Measurements from ENCODE around the gene IGSF21.

Gene IGSF21

GRCh38 chr1:18261891-18262290 lies 154.3 kb downstream of the IGSF21 start:
- no peaks in the 10 kb centered on the region for H3K4me1 ChIP-seq (ENCODE audit: control insufficient read depth, low read depth, low read length)
- no peak overlapping the region for H3K9ac ChIP-seq (ENCODE audit: low read length)
- H4K5ac ChIP-seq (ENCODE audit: low read length) = no peak overlapping the region
- DNase-seq = no peak
- no peak overlapping the region for H3K4me3 ChIP-seq (ENCODE audit: low read length)
- H3K79me1 ChIP-seq (ENCODE audit: low read length) = no peaks in the 10 kb centered on the region
- no peak overlapping the region for H3K56ac ChIP-seq (ENCODE audit: low read length)
- no CpG with 5 or more reads among the region's 4 CpGs for WGBS (ENCODE audit: extremely low coverage, insufficient coverage, low lambda C conversion rate)
- no peak overlapping the region for H3K27ac ChIP-seq (ENCODE audit: low read depth, low read length)
- H2AK5ac ChIP-seq (ENCODE audit: low read length) = no peak overlapping the region
- H2BK120ac ChIP-seq (ENCODE audit: low read depth, low read length) = no peak overlapping the region
- no peak overlapping the region for H3K4ac ChIP-seq (ENCODE audit: low read depth, low read length)
- no peak overlapping the region for H2BK5ac ChIP-seq (ENCODE audit: low read length)
- no peaks in the 10 kb centered on the region for H3K36me3 ChIP-seq (ENCODE audit: control insufficient read depth, insufficient read depth, low read length)
- no peak overlapping the region for H2BK15ac ChIP-seq (replicated peaks; ENCODE audit: low read depth)
- no peak overlapping the region for H4K8ac ChIP-seq (ENCODE audit: low read depth, low read length)
- no peak overlapping the region for H3K23ac ChIP-seq (ENCODE audit: low read length)
- H3K18ac ChIP-seq (ENCODE audit: low read length) = no peak overlapping the region
- H3K27me3 ChIP-seq (ENCODE audit: insufficient read depth, low read length, poor library complexity) = no peaks in the 10 kb centered on the region
- H3K79me2 ChIP-seq (ENCODE audit: control insufficient read depth, insufficient read depth, low read length) = no peaks in the 10 kb centered on the region
- no peak overlapping the region for H3K4me2 ChIP-seq (ENCODE audit: low read length)

DNA sequence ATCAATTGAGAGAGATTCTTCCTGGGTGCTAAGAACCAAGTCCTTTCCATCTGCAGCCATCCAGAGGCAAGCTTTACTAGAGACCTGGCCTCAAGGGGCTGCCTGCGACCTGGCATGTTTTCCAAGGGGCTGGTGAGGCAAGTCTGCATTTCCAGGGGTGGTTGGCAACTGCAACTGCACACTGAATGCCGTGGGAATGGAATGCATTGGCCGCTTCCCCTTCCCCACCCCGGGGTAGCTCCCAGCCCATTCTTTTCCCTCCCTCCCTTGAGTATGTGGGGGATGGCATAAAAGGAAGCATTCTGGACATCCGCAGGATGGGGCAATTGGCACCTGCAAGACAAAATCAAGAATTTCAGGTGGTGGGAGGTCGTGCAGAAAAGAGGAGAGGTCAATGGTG lies 155.1 kb downstream of the IGSF21 start:
- WGBS (ENCODE audit: extremely low coverage, insufficient coverage, low lambda C conversion rate) = no CpG with 5 or more reads among the region's 6 CpGs
- Histone ChIP-seq H3K4me1 (ENCODE audit: control insufficient read depth, low read depth, low read length) (no peaks in the 10 kb centered on the region), H4K5ac (ENCODE audit: low read length) (no peak overlapping the region), H3K79me1 (ENCODE audit: low read length) (no peaks in the 10 kb centered on the region), H3K23ac (ENCODE audit: low read length) (no peak overlapping the region), H3K27me3 (ENCODE audit: insufficient read depth, low read length, poor library complexity) (no peaks in the 10 kb centered on the region), H3K27ac (ENCODE audit: low read depth, low read length) (no peak overlapping the region), H3K18ac (ENCODE audit: low read length) (no peak overlapping the region), H2AK5ac (ENCODE audit: low read length) (no peak overlapping the region), H3K79me2 (ENCODE audit: control insufficient read depth, insufficient read depth, low read length) (no peaks in the 10 kb centered on the region), H3K9ac (ENCODE audit: low read length) (no peak overlapping the region), H2BK120ac (ENCODE audit: low read depth, low read length) (no peak overlapping the region), H3K4me2 (ENCODE audit: low read length) (no peak overlapping the region), H2BK15ac (replicated peaks; ENCODE audit: low read depth) (no peak overlapping the region), H2BK5ac (ENCODE audit: low read length) (no peak overlapping the region), H4K8ac (ENCODE audit: low read depth, low read length) (no peak overlapping the region), H3K36me3 (ENCODE audit: control insufficient read depth, insufficient read depth, low read length) (no peaks in the 10 kb centered on the region), H3K4ac (ENCODE audit: low read depth, low read length) (no peak overlapping the region), H3K56ac (ENCODE audit: low read length) (no peak overlapping the region), H3K4me3 (ENCODE audit: low read length) (no peak overlapping the region)
- DNase-seq = no peak

DNA sequence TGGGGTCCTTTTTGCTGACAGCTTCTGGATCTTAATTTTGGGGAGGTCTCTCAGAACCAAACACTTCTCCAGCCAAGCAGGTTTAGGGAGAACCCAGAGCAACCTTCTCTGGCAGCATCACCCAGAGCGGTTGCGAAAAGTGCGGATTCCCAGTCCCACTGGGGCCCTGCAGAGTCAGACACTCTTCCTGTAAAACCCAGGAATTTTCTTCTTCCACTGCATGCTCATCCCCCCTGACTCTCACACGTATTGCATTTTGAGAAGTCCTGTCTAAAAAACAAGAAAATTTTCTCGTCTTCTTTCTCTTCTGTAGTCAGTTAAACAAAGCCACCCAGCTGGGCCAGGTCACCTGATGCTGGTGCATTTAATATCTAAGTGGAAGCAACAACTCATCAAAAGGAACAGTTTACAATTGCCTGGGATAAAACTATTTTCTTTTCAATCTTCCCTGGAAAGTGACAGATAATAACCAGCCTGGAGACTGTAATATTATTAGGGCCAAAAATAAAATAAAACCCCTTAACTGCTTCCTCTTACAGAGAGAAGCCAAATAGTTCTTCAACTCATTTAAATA lies 156.0 kb downstream of the IGSF21 start:
- Histone ChIP-seq H3K4me1 (ENCODE audit: control insufficient read depth, low read depth, low read length) (no peaks in the 10 kb centered on the region), H3K9ac (ENCODE audit: low read length) (no peak overlapping the region), H4K8ac (ENCODE audit: low read depth, low read length) (no peak overlapping the region), H4K5ac (ENCODE audit: low read length) (no peak overlapping the region), H3K79me1 (ENCODE audit: low read length) (no peaks in the 10 kb centered on the region), H2AK5ac (ENCODE audit: low read length) (no peak overlapping the region), H2BK5ac (ENCODE audit: low read length) (no peak overlapping the region), H3K27ac (ENCODE audit: low read depth, low read length) (no peak overlapping the region), H3K56ac (ENCODE audit: low read length) (no peak overlapping the region), H3K27me3 (ENCODE audit: insufficient read depth, low read length, poor library complexity) (no peaks in the 10 kb centered on the region), H3K79me2 (ENCODE audit: control insufficient read depth, insufficient read depth, low read length) (no peaks in the 10 kb centered on the region), H3K23ac (ENCODE audit: low read length) (no peak overlapping the region), H3K36me3 (ENCODE audit: control insufficient read depth, insufficient read depth, low read length) (no peaks in the 10 kb centered on the region), H3K18ac (ENCODE audit: low read length) (no peak overlapping the region), H2BK15ac (replicated peaks; ENCODE audit: low read depth) (no peak overlapping the region), H3K4me2 (ENCODE audit: low read length) (no peak overlapping the region), H3K4ac (ENCODE audit: low read depth, low read length) (no peak overlapping the region), H2BK120ac (ENCODE audit: low read depth, low read length) (no peak overlapping the region), H3K4me3 (ENCODE audit: low read length) (no peak overlapping the region)
- no CpG with 5 or more reads among the region's 5 CpGs for WGBS (ENCODE audit: extremely low coverage, insufficient coverage, low lambda C conversion rate)
- no peak for DNase-seq

GRCh38 chr1:18264450-18265039 lies 156.9 kb downstream of the IGSF21 start:
- H3K79me1 ChIP-seq (ENCODE audit: low read length) = no peaks in the 10 kb centered on the region
- H2BK15ac ChIP-seq (replicated peaks; ENCODE audit: low read depth) = no peak overlapping the region
- no peak overlapping the region for H3K23ac ChIP-seq (ENCODE audit: low read length)
- no peak overlapping the region for H3K18ac ChIP-seq (ENCODE audit: low read length)
- no peak overlapping the region for H2AK5ac ChIP-seq (ENCODE audit: low read length)
- H3K4ac ChIP-seq (ENCODE audit: low read depth, low read length) = no peak overlapping the region
- no peak overlapping the region for H3K4me2 ChIP-seq (ENCODE audit: low read length)
- H3K79me2 ChIP-seq (ENCODE audit: control insufficient read depth, insufficient read depth, low read length) = no peaks in the 10 kb centered on the region
- H2BK5ac ChIP-seq (ENCODE audit: low read length) = no peak overlapping the region
- H3K56ac ChIP-seq (ENCODE audit: low read length) = no peak overlapping the region
- no peak overlapping the region for H3K27ac ChIP-seq (ENCODE audit: low read depth, low read length)
- H3K27me3 ChIP-seq (ENCODE audit: insufficient read depth, low read length, poor library complexity) = no peaks in the 10 kb centered on the region
- WGBS (ENCODE audit: extremely low coverage, insufficient coverage, low lambda C conversion rate) = no CpG with 5 or more reads among the region's 6 CpGs
- no peak overlapping the region for H3K9ac ChIP-seq (ENCODE audit: low read length)
- no peak overlapping the region for H2BK120ac ChIP-seq (ENCODE audit: low read depth, low read length)
- no peak overlapping the region for H3K4me3 ChIP-seq (ENCODE audit: low read length)
- peak; percentile 63 for DNase-seq
- no peaks in the 10 kb centered on the region for H3K36me3 ChIP-seq (ENCODE audit: control insufficient read depth, insufficient read depth, low read length)
- no peaks in the 10 kb centered on the region for H3K4me1 ChIP-seq (ENCODE audit: control insufficient read depth, low read depth, low read length)
- H4K5ac ChIP-seq (ENCODE audit: low read length) = no peak overlapping the region
- H4K8ac ChIP-seq (ENCODE audit: low read depth, low read length) = no peak overlapping the region

- Histone ChIP-seq H3K4ac (ENCODE audit: low read depth, low read length) (no peak overlapping the region), H3K23ac (ENCODE audit: low read length) (no peak overlapping the region), H2BK5ac (ENCODE audit: low read length) (no peak overlapping the region), H3K27ac (ENCODE audit: low read depth, low read length) (no peak overlapping the region), H3K79me2 (ENCODE audit: control insufficient read depth, insufficient read depth, low read length) (no peaks in the 10 kb centered on the region), H2BK15ac (replicated peaks; ENCODE audit: low read depth) (no peak overlapping the region), H3K4me3 (ENCODE audit: low read length) (no peak overlapping the region), H3K18ac (ENCODE audit: low read length) (no peak overlapping the region), H3K27me3 (ENCODE audit: insufficient read depth, low read length, poor library complexity) (no peaks in the 10 kb centered on the region), H3K4me2 (ENCODE audit: low read length) (no peak overlapping the region), H2BK120ac (ENCODE audit: low read depth, low read length) (no peak overlapping the region), H4K8ac (ENCODE audit: low read depth, low read length) (no peak overlapping the region), H3K9ac (ENCODE audit: low read length) (no peak overlapping the region), H3K79me1 (ENCODE audit: low read length) (no peaks in the 10 kb centered on the region), H4K5ac (ENCODE audit: low read length) (no peak overlapping the region), H3K4me1 (ENCODE audit: control insufficient read depth, low read depth, low read length) (no peaks in the 10 kb centered on the region), H2AK5ac (ENCODE audit: low read length) (no peak overlapping the region), H3K56ac (ENCODE audit: low read length) (no peak overlapping the region), H3K36me3 (ENCODE audit: control insufficient read depth, insufficient read depth, low read length) (no peaks in the 10 kb centered on the region)
- DNase-seq = no peak
- WGBS (ENCODE audit: extremely low coverage, insufficient coverage, low lambda C conversion rate) = no CpG with 5 or more reads among the region's 9 CpGs
Measured at GRCh38 chr1:18265641-18266040, 158.0 kb downstream of the IGSF21 start.

- H2AK5ac ChIP-seq (ENCODE audit: low read length) = no peak overlapping the region
- no peak overlapping the region for H3K27ac ChIP-seq (ENCODE audit: low read depth, low read length)
- H3K23ac ChIP-seq (ENCODE audit: low read length) = no peak overlapping the region
- H3K18ac ChIP-seq (ENCODE audit: low read length) = no peak overlapping the region
- no peak overlapping the region for H2BK15ac ChIP-seq (replicated peaks; ENCODE audit: low read depth)
- no peaks in the 10 kb centered on the region for H3K79me2 ChIP-seq (ENCODE audit: control insufficient read depth, insufficient read depth, low read length)
- no peak overlapping the region for H3K4ac ChIP-seq (ENCODE audit: low read depth, low read length)
- H3K4me3 ChIP-seq (ENCODE audit: low read length) = no peak overlapping the region
- H3K27me3 ChIP-seq (ENCODE audit: insufficient read depth, low read length, poor library complexity) = no peaks in the 10 kb centered on the region
- no peaks in the 10 kb centered on the region for H3K36me3 ChIP-seq (ENCODE audit: control insufficient read depth, insufficient read depth, low read length)
- no peak overlapping the region for H4K5ac ChIP-seq (ENCODE audit: low read length)
- H3K4me2 ChIP-seq (ENCODE audit: low read length) = no peak overlapping the region
- H4K8ac ChIP-seq (ENCODE audit: low read depth, low read length) = no peak overlapping the region
- no peaks in the 10 kb centered on the region for H3K4me1 ChIP-seq (ENCODE audit: control insufficient read depth, low read depth, low read length)
- H2BK5ac ChIP-seq (ENCODE audit: low read length) = no peak overlapping the region
- H3K9ac ChIP-seq (ENCODE audit: low read length) = no peak overlapping the region
- no peaks in the 10 kb centered on the region for H3K79me1 ChIP-seq (ENCODE audit: low read length)
- DNase-seq = no peak
- no peak overlapping the region for H3K56ac ChIP-seq (ENCODE audit: low read length)
- no CpG with 5 or more reads among the region's 2 CpGs for WGBS (ENCODE audit: extremely low coverage, insufficient coverage, low lambda C conversion rate)
- H2BK120ac ChIP-seq (ENCODE audit: low read depth, low read length) = no peak overlapping the region
Measured at GRCh38 chr1:18266391-18266790, 158.8 kb downstream of the IGSF21 start.

Measured in mesendoderm (in vitro differentiated cells).